ENCODE measurements around the gene CFAP210. TPM values are rescaled to one million over a fixed set of nuclear protein-coding genes. Genes with fewer than 3 reads are reported as not detected.

CFAP210 gene
- total RNA-seq, 4 donors from 2014 or later, result not detected

DNA sequence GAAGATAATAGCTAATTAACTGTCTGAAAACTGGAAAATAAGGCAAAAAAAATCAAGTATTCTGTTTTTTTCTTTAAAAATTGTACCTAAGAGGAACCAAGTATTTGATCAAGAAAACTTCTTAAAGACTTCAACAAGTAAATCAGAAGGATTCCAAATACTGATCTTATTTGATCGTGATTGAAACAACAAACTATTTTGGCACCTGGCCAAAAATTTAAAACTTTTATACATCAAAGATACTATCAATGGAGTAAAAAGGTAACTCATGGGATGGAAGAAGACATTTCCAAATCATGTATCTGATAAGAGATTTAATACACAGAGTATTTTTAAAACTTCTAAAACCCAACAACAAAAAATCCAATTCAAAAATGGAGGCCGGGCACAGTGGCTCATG is 46.7 kb downstream of the CFAP210 start:
- H3K27ac ChIP-seq, result no peak overlapping the region
- 69% methylated on average over 2 of the region's 2 CpGs for WGBS

GRCh38 chr2:169644173-169644572 is 50.0 kb downstream of the CFAP210 start:
- DNase-seq (ENCODE audit: low spot score in 2 of 2), result no peak
- Histone ChIP-seq H3K9me3 (no peaks in the 10 kb centered on the region), H3K27me3 (no peaks in the 10 kb centered on the region), H3K36me3 (peaks cover 15% of the 10 kb centered on the region), H3K27ac (no peak overlapping the region), H3K4me1 (no peaks in the 10 kb centered on the region), H3K4me3 (no peak overlapping the region)
- 52% methylated on average over 3 of the region's 3 CpGs for WGBS
- TF ChIP-seq POLR2AphosphoS5 (IDR thresholded peaks at IDR 0.05) (no peak), POLR2A (IDR thresholded peaks at IDR 0.05) (no peak)

More for the DNA sequence above, 46.7 kb downstream of the CFAP210 start:
- Histone ChIP-seq H3K4me3 (no peak overlapping the region), H3K36me3 (no peaks in the 10 kb centered on the region), H3K27me3 (no peaks in the 10 kb centered on the region), H3K4me1 (no peaks in the 10 kb centered on the region), H3K9me3 (no peaks in the 10 kb centered on the region)
- DNase-seq (ENCODE audit: low spot score in 2 of 2), result no peak
- no peak for TF ChIP-seq POLR2AphosphoS5 (IDR thresholded peaks at IDR 0.05)
- TF ChIP-seq EP300 (IDR thresholded peaks at IDR 0.05), result no peak
- TF ChIP-seq, protein P1, sequence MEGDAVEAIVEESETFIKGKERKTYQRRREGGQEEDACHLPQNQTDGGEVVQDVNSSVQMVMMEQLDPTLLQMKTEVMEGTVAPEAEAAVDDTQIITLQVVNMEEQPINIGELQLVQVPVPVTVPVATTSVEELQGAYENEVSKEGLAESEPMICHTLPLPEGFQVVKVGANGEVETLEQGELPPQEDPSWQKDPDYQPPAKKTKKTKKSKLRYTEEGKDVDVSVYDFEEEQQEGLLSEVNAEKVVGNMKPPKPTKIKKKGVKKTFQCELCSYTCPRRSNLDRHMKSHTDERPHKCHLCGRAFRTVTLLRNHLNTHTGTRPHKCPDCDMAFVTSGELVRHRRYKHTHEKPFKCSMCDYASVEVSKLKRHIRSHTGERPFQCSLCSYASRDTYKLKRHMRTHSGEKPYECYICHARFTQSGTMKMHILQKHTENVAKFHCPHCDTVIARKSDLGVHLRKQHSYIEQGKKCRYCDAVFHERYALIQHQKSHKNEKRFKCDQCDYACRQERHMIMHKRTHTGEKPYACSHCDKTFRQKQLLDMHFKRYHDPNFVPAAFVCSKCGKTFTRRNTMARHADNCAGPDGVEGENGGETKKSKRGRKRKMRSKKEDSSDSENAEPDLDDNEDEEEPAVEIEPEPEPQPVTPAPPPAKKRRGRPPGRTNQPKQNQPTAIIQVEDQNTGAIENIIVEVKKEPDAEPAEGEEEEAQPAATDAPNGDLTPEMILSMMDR (IDR thresholded peaks at IDR 0.05), result no peak
- no peak for TF ChIP-seq POLR2A (IDR thresholded peaks at IDR 0.05)

DNA sequence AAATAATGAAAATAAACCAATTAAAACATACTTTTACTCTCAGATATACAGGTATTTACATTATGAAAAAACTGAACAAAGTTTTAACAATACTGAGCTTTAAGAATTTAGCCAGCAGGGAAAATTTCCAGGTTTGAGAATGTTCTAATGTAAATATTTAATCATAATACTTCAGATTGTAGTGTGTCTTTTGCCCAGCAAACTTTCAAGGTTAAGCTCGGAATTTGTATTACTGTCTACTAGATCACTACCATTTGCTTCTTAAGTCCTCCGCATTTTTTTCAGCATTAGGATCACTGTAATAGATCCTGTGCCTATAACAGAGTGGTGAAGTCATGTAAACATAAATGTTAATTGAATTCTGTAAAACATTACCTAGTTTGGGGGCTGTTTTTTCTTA is 52.7 kb downstream of the CFAP210 start:
- H3K4me1 ChIP-seq, result no peaks in the 10 kb centered on the region
- WGBS, result 97% methylated on average over 2 of the region's 2 CpGs
- TF ChIP-seq POLR2A (IDR thresholded peaks at IDR 0.05), result no peak
- no peak for TF ChIP-seq EP300 (IDR thresholded peaks at IDR 0.05)
- TF ChIP-seq POLR2AphosphoS5 (IDR thresholded peaks at IDR 0.05), result no peak
- TF ChIP-seq, protein P1 (IDR thresholded peaks at IDR 0.05), result no peak
- H3K36me3 ChIP-seq, result peaks cover 28% of the 10 kb centered on the region
- no peaks in the 10 kb centered on the region for H3K9me3 ChIP-seq
- no peaks in the 10 kb centered on the region for H3K27me3 ChIP-seq
- H3K27ac ChIP-seq, result no peak overlapping the region
- DNase-seq (ENCODE audit: low spot score in 2 of 2), result no peak
- no peak overlapping the region for H3K4me3 ChIP-seq

DNA sequence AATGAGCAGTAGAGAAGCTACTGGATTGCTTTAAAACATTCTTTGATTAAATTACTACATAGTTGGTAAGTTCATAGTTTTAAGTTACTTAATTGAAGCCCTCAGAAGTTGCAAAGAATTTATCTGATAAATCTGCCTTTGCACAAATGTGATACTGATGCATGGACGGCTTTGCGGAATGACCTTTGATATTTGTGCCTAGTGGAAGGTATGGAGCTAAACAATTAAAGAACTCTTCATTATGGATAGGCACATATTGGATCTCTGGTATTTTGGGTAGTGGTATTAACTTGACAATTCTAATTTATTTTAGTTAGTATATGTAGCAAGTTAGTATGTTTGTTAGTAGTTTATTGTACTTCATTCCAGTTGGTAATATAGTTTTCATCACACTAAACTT is 54.1 kb downstream of the CFAP210 start:
- Histone ChIP-seq H3K4me3 (no peak overlapping the region), H3K4me1 (no peaks in the 10 kb centered on the region), H3K27ac (no peak overlapping the region), H3K27me3 (no peaks in the 10 kb centered on the region), H3K9me3 (no peaks in the 10 kb centered on the region), H3K36me3 (peaks cover 41% of the 10 kb centered on the region)
- TF ChIP-seq POLR2A (IDR thresholded peaks at IDR 0.05) (no peak), POLR2AphosphoS5 (IDR thresholded peaks at IDR 0.05) (no peak), EP300 (IDR thresholded peaks at IDR 0.05) (no peak)
- TF ChIP-seq, protein P1 (IDR thresholded peaks at IDR 0.05), result no peak
- no peak for DNase-seq (ENCODE audit: low spot score in 2 of 2)
- 92% methylated on average over 2 of the region's 2 CpGs for WGBS

DNA sequence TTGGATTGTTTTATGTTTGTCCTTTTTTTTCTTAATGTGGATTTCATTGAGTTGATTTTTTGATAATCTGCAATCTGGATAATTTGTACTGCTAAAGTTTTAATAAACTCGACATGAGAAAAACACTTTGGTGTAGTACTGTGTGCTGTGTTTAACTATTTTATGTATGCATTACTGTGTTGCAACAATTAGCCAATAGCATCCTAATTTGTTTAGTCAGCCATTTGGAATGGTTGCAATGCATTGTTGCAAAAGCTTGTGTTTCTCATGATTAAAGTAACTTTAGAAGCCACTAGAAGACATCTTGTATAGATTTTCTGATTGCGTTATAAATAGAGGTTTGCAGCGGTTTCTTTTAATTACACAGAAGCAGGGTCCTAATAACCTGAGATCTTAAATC is 56.6 kb downstream of the CFAP210 start:
- Histone ChIP-seq H3K27ac (no peak overlapping the region), H3K36me3 (peaks cover 65% of the 10 kb centered on the region), H3K4me3 (no peak overlapping the region), H3K9me3 (no peaks in the 10 kb centered on the region), H3K27me3 (no peaks in the 10 kb centered on the region), H3K4me1 (no peaks in the 10 kb centered on the region)
- WGBS, result 87% methylated on average over 3 of the region's 3 CpGs
- TF ChIP-seq POLR2A (IDR thresholded peaks at IDR 0.05) (no peak), POLR2AphosphoS5 (IDR thresholded peaks at IDR 0.05) (no peak), EP300 (IDR thresholded peaks at IDR 0.05) (no peak)
- TF ChIP-seq, protein P1 (IDR thresholded peaks at IDR 0.05), result no peak
- no peak for DNase-seq (ENCODE audit: low spot score in 2 of 2)

Data from suprapubic skin (tissue), 4 donors.